GM21717 (cell line): ENCODE results near the gene BPHL.
"Not testable (repeated sequence)": the region's sequence is repeated elsewhere in the genome, so short reads cannot be mapped to it uniquely, and the experiment has no call there.

Experiments
- ATAC-seq: cut with Tn5 transposase; IDR thresholded peaks from one replicate; pipeline ENCODE4 v1.9.1; 2021; ENCODE audit warnings: mild to moderate bottlenecking, moderate library complexity; ENCODE audit not compliant: unreplicated experiment

BPHL gene

DNA sequence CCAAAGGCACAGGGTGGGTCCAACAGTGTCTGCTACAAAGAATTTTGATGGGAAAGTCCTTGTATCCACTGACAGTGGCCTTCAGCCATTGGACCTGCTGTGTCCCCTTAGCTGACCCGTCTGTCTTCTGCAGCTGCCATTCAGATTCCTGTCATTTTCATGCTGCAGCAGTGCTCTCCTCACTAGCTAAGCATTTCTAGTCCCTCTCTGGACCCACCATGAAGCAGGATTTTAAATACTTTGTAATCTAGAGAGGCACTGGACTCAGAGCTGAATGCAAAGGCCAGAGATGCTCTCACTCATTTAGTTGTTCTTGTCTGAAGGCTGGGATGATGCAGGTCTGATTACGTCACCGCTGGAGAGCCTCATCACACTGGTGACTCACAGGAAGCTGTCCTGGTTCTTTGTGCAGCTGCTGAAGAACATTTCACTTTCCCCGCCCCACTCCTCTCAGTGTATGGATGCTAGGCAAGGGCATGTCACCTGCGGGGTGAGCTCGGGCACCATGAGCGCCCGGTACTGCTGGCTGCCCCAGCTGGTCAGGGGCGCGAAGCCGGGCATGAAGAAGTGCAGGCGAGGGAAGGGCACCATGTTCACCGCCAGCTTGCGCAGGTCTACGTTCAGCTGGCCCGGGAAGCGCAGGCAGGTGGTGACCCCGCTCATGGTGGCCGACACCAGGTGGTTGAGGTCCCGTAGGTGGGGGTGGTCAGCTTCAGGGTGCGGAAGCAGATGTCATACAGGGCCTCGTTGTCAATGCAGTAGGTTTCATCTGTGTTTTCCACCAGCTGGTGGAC is 58.2 kb downstream of the BPHL start:
- ATAC-seq = no peak

DNA sequence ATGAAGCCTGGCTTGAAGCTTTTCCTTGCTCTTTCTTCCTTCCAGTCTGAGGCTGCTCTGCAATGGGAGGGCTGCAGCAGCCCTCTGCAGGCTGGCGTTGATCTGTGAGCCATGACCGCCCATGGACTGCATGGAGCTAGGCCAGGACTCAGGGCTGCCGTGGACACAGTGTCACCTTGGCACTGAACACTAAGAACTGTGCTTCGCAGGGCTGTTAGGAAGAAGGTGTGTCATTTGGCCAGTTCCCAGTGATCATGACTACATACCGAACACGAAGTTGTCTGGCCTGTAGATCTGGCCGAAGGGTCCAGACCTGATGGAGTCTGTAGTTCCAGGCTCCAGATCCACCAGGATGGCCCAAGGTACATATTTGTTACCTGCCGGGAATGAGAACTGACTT is 60.2 kb downstream of the BPHL start:
- not testable (repeated sequence) for ATAC-seq

DNA sequence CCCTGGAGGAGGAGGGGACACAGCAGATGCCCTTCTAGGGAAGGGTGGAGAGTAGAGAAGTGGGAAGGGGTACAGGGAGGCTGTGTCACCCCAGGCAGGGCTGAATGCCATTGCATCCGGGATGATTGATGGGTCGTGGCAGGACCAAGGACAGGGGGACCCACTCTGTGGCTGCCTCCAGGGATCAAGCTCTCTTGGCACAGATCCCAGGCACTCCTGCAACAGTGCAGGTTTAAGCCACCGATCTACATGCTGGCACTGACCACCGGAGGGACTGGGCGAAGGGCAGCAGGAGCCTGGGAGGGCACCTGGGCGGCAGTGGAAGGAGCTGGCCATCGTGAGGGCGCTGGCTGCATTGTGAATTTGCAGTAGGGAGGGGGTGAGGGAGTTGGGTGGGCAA is 61.4 kb downstream of the BPHL start:
- not testable (repeated sequence) for ATAC-seq

DNA sequence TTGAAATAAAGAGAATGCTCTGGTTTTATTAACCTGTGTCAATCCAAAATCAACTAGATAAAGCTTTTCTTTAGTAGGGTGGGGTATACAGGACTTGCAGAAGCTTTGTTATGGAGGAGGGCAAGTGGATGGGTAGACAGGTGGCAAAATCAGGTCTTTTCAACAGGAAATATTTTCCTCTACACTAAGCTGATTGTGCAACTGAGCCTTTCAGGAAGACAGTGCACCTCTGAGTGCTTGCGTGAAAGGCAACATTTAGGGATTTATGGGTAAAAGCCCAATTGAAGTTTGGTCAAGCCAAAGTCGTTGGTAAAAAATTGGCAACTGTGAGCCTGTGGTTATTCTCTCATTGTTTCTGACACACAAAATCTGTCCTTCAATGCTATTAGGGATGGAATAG is 62.6 kb downstream of the BPHL start:
- ATAC-seq = no peak

DNA sequence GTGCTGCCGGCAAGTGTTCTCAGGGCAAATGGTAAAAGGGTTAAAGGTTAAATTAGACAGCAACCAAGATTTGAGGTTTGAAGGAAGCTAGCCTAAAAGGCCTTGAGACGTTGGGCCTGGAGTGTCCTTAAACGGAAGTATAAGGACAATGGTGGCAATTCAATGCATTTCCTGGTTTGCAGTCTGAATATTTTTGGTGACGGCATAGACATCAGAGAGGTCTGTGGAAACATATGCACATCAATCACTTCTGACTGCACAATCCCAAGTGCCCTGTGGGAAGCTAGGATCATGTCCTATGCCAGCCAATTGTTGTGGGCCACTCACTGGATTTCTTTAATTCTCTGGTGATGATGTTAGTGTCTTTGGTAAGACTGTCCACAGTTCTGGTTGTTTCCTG is 64.6 kb downstream of the BPHL start:
- no peak for ATAC-seq

GRCh38 chr6:3186974-3187382 is 68.5 kb downstream of the BPHL start:
- no peak for ATAC-seq

DNA sequence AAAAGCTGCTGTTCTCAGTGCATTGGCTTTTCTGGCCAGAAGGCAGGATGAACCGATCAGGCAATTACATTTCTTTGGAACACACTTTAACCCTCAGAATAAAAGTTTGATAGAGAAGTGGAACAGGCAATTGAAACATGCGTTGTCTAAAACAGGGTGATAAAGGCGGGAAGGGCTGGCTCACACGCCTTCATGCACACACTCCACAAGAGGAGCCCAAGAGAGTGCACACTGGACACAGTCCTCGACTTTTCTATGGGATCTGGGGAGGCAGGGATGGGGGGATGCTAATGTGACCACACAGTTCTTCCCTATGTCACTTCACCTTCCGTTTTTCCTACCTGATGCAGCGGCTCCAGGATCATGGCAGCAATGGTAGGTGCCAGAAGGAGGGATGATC is 69.8 kb downstream of the BPHL start:
- ATAC-seq = no peak

GRCh38 chr6:3189192-3189591 is 70.7 kb downstream of the BPHL start:
- not testable (repeated sequence) for ATAC-seq

- no peak for ATAC-seq
These were observed 71.5 kb downstream of the BPHL start for GRCh38 chr6:3190056-3190455.

GRCh38 chr6:3190779-3191178 is 72.3 kb downstream of the BPHL start:
- ATAC-seq = no peak

DNA sequence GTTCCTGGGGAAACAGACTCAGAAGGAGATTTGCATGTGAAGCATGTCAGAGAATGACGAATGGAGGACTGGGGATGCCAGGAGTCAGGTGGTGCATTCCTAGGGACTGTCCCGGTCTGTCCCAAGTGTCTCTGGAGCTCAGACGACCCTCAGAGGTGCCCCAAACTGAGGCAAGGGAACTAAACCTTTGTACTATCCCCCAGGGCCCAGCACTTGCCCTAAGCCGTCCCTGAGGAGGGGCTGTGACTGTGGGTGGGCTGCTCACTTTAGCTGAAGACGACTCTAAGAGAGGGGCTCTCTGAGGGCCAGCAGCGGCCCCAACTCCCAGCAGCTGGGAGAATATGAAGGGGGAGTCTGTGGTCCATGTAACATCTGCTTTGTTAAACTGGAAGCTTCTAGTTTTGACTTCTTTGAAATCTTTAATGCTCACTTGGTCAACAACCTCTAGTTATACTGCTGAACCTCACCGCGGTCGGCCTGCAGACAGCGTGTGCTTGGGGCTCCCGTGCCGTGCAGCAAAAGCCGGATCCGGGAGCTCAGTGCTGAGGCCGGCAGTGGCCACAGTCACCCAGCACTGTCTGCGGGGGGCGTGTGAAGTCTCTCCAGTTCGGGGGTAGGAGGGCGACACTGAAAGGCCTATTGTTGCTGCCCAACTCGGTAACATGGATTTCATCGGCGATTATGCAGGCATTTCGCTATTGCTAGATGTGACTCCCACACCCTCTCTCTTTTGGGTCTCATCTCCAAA is 74.8 kb downstream of the BPHL start:
- no peak for ATAC-seq

DNA sequence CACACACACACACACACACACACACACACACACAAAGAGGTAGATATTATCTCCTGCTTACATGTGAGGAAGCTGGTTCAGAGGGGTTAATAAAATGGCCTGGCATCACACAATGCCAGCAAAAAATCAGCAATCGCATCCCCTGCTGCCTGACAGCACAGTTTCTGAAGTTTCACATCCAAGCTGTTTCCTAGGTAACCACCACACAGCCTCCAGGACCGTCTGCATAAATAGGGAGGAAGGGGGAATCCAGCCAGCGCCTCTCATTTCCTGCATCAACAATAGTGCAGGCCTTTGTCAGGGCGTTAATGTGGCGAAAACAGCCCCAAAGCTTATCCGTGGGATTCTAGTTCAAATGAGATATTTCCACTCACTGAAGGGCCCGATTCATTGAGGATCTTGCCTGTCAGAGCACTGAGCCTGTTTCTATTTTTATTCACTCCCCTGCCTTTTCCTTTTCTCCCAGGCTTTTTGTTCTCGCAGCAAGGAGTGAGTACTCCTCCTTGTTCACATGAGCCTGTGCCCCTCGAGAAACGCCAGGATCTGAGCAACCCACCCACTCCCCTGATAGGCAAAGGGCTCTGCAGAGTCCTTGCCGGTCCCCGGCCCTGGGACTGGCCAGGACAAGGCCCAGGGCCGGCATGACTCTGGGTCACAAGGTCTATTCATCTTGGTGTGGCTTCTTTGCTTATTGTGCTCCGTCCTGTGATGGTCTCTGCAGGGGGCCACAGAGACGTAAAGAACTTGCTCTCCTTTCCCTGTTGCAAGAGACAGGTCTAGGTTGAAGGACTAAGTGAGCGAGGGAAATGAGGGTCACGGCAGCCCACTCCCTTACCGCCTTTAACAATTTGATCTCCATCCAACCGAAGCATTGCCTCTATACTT is 76.3 kb downstream of the BPHL start:
- ATAC-seq = no peak

GRCh38 chr6:3195420-3195694 is 76.8 kb downstream of the BPHL start:
- ATAC-seq = no peak

DNA sequence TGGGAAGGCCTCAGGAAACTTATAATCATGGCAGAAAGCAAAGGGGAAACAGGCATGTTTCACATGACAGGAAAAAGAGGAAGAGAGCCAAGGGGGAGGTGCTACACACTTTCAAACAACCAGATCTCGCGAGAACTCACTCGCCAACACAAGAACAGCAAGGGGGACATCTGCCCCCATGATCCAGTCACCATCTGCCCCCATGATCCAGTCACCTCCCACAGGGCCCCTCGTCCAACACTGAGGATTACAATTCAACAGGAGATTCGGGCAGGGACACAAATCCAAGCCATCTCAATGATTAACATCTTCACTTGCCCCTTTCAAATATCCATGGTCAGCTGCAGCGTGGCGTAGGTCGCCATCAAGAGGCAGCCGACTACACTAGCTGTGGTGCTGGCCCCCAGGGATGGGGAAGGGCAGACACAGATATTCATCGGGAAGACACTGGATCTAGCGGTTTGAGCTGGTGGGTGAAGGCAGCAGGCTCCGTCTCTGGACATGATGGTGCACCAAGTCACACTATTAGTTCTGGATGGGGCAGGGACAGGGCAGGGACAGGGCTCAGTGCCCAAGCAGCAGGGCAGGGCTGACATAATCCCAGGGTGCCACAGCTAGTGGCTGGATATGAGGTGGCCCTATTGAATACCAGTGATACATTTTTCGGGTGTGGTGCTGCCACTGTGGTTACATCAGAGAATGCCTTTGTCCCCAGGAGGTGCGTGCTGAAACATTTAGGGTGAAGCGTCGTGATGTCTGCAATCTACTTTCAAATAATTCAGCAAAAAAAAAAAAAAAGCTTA is 77.4 kb downstream of the BPHL start:
- no peak for ATAC-seq

- no peak for ATAC-seq
These were observed 78.3 kb downstream of the BPHL start for GRCh38 chr6:3196770-3197169.

- ATAC-seq = not testable (repeated sequence)
These were observed 79.2 kb downstream of the BPHL start for GRCh38 chr6:3197734-3198133.

DNA sequence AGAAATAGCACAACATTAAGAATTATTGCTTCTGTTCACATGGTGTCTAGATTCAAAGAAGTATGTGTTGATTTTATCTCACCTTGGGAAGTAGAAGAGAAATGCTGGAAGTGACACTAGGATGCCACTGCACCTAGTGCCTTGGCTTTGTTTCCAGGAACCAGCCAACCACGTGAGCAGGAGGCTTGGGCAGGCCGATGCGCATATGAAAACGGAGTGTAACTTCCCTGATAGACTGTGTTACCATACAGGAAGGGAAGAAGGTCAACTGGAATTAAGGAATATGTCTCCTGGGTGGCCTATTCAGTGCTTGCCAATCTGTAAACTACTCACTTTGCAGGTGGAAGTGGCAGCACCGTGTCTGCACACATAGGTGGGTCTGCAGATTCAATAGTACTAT is 80.9 kb downstream of the BPHL start:
- no peak for ATAC-seq

DNA sequence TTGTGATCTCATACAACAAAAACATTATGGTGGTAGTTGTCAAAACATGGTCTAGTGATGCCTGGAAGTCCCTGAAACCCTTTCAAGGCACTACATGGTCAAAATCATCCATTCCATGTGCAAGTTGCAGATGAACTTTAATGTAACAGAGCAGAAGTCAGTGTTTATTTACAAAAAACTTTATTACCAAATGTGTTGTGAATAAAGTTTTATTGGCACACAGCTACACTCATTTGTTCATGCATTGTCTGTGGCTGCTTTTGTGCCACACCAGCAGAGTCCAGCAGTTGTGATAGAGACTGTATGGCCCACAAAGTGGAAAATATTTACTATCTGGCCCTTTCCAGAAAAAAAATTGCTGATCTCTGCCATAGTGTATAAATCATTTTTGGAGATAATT is 82.2 kb downstream of the BPHL start:
- no peak for ATAC-seq

- no peak for ATAC-seq
These were observed 82.9 kb downstream of the BPHL start for GRCh38 chr6:3201388-3201787.
